Esophagus squamous epithelium (tissue), 5 donors: ENCODE measurements around the gene NVL. TPM values are rescaled to one million over a fixed set of nuclear protein-coding genes. Genes with fewer than 3 reads are reported as not detected.
A peak's percentile ranks its signal among the peaks of the same experiment; 100 is the strongest.
"Not testable (repeated sequence)": the region's sequence is repeated elsewhere in the genome, so short reads cannot be mapped to it uniquely, and the experiment has no call there.

Experiments used
- DNase-seq: peaks from one replicate; lab custom pipeline; 2025; lab: John Stamatoyannopoulos, UW
- H3K27ac ChIP-seq, 4 donors: fragments of 200-600 bp; sonication (generic); one replicate each; pipeline ENCODE4 v1.5.1; 2016 to 2019; ENCODE audit warnings: mild to moderate bottlenecking in 1 of 4
- H3K27me3 ChIP-seq, 4 donors: fragments of 200-600 bp; sonication (generic); 1 replicate in 3 of 4; 2 replicates in 1 of 4; pipeline versions ENCODE4 v1.5.1 to v1.6.0; 2017 to 2021; ENCODE audit warnings: antibody characterized with exemption in 1 of 4
- H3K36me3 ChIP-seq, 3 donors: fragments of 200-600 bp; sonication (generic); one replicate each; pipeline ENCODE4 v1.5.1; 2016 to 2019
- H3K4me1 ChIP-seq, 3 donors: fragments of 200-600 bp; sonication (generic); one replicate each; pipeline ENCODE4 v1.5.1; 2017 to 2019
- H3K4me3 ChIP-seq, 4 donors: fragments of 200-600 bp; sonication (generic); 1 replicate in 3 of 4; 2 replicates in 1 of 4; pipeline ENCODE4 v1.5.1; 2016 to 2019; ENCODE audit warnings: mild to moderate bottlenecking in 2 of 4, moderate library complexity in 1 of 4
- H3K9me3 ChIP-seq, 3 donors: fragments of 200-600 bp; sonication (generic); one replicate each; pipeline ENCODE4 v1.5.1; 2016 to 2019
- CTCF ChIP-seq, 6 experiments: fragments of 450-650 bp in 4 of 6; fragments of 200-600 bp in 2 of 6; sonication (generic) in 2 of 6; IDR thresholded peaks; one replicate each; pipeline ENCODE4 v1.5.1; 2016 to 2019; ENCODE audit warnings: antibody characterized with exemption in 6 of 6, mild to moderate bottlenecking in 4 of 6, moderate library complexity in 4 of 6
- POLR2A ChIP-seq, 4 donors: fragments of 450-650 bp; IDR thresholded peaks; one replicate each; pipeline ENCODE4 v1.6.1; 2017; ENCODE audit warnings: antibody characterized with exemption in 4 of 4, mild to moderate bottlenecking in 4 of 4, moderate library complexity in 3 of 4
- WGBS, 2 donors: methylation state at CpG; one replicate each; pipeline ENCODE4 v1.1.5; 2018; 5-methylcytosine and 5-hydroxymethylcytosine counted together
- intact Hi-C: fragments of 100-400 bp; cut with DNase I; formaldehyde crosslinking; loops from one replicate; pipeline ENCODE4 v1.15.0; 2022
- total RNA-seq, 4 donors: library from RNA; depleted of rRNA; stranded (reverse); fragments of >200 nt; gene quantifications; one replicate each; pipeline ENCODE4 v1.1.0, GENCODE V29; 2016
- donor health status: DM: yes; HTN: yes; CAD: no.

The NVL gene
- total RNA-seq, 4 donors from 2014 or later = 10.5 to 27.7 (median 22.0) TPM

- Histone ChIP-seq H3K27me3 (no peaks in the 10 kb centered on the region), H3K27ac (peak overlapping the region; percentile 32 to 57 (median 54)), H3K4me1 (peaks cover 5 to 38% (median 8%) of the 10 kb centered on the region in 3 donors), H3K36me3 (no peaks in the 10 kb centered on the region), H3K4me3 (no peak overlapping the region), H3K9me3 (no peaks in the 10 kb centered on the region)
- no peak for DNase-seq
- 25 to 62% methylated on average over 3 of the region's 4 CpGs for WGBS, 2 donors
- intact Hi-C loops = no loop called here
- TF ChIP-seq POLR2A (IDR thresholded peaks at IDR 0.05) = no peak
- TF ChIP-seq CTCF (IDR thresholded peaks at IDR 0.05) = no peak
Measured at GRCh38 chr1:224213438-224214119, 116.4 kb downstream of the NVL start.

DNA sequence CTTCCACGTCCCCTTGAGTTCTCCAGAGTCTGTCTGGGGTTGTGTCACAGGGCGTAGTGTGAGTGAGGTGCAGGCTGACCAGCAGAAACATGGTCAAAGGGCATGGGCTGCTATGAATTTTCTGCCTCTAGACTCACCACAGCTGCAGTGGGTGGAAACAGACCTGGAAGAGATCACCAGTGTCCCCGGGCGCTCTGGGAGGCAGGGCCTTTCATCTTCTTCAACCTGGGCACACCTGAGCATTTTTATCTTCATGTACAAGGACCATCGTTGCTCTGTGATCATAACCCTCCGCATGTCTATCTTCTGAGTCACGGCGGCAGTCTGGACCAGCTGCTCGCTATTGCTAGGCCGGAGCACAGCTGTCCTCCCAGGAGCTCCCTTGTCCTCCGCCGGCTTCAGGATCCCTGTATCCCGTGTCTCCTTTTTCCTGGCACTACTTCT lies 117.3 kb downstream of the NVL start:
- no peaks in the 10 kb centered on the region for H3K36me3 ChIP-seq
- WGBS, 2 donors = 82% methylated on average over 10 to 12 of the region's 13 CpGs
- TF ChIP-seq POLR2A (IDR thresholded peaks at IDR 0.05) (no peak), CTCF (IDR thresholded peaks at IDR 0.05) (no peak)
- DNase-seq = no peak
- intact Hi-C loops = no loop called here
- no peak overlapping the region for H3K4me3 ChIP-seq
- H3K27me3 ChIP-seq = no peaks in the 10 kb centered on the region
- H3K4me1 ChIP-seq = peaks cover 5 to 38% (median 8%) of the 10 kb centered on the region in 3 donors
- no peaks in the 10 kb centered on the region for H3K9me3 ChIP-seq
- H3K27ac ChIP-seq = peak overlapping the region in 2 of 4 donors; percentile 54 to 57

DNA sequence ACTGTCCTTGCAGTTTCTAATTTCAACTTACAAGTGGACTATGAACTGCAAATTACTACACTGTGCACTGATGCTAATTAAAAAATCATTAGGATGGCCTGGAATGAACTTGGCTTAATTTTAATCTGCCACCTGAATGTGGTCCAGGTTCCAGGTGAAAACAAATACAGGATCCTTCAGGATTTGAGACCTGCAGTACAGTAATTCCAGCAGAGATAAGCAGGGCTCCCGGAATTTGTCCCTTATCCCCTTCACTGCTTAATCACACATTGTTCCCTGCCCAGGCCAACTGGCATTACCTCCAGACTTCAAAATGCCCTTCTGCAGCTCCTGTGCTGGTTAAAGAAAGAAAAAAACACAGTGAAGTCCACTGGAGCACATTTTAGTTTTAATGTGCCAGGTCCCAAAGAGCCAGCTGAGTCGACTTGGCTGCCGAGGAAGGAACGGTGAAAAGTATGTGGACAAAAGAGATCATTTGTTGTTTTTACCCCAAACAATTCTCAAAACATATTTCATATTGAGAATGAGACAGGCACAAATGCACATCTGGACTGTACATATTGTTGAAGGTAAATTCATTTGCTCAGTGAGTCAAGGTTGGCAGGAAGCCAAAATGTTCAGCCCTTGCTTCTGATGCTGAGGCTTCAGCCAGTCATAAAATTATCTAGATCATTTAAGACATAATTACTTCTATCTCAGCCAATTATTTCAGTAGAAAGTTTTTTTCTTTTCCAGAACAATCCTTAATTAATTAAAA lies 118.6 kb downstream of the NVL start:
- WGBS, 2 donors = 36 to 51% methylated on average over 4 of the region's 4 CpGs
- Histone ChIP-seq H3K4me3 (no peak overlapping the region), H3K4me1 (peaks cover 5 to 38% (median 8%) of the 10 kb centered on the region in 3 donors), H3K9me3 (no peaks in the 10 kb centered on the region), H3K27ac (no peak overlapping the region), H3K27me3 (no peaks in the 10 kb centered on the region), H3K36me3 (no peaks in the 10 kb centered on the region)
- intact Hi-C loops = no loop called here
- TF ChIP-seq CTCF (IDR thresholded peaks at IDR 0.05) = no peak
- TF ChIP-seq POLR2A (IDR thresholded peaks at IDR 0.05) = no peak
- no peak for DNase-seq

DNA sequence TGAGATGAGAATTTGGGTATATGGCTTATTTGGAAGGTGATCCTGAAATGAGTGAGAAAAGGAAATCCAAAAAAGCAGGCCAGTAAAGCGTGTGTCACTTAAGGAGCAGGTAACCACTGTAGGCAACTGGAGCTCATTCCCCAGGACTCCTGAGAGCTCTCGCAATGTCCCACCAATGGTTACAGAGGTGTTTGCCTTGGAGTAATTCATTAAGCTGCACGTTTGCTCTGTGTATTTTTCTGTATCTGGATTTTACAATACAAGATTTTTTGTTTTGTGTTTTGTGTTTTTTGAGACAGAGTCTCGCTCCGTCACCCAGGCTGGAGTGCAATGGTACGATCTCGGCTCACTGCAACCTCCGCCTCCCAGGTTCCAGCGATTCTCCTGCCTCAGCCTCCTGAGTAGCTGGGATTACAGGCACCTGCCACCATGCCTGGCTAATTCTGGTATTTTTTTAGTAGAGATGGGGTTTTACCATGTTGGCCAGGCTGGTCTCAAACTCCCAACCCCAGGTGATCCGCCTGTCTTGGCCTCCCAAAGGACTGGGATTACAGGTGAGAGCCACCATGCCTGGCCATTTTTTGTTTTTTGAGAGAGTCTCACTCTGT lies 123.9 kb downstream of the NVL start:
- H3K27me3 ChIP-seq, H3K36me3 ChIP-seq, DNase-seq, H3K4me3 ChIP-seq, intact Hi-C loops, H3K9me3 ChIP-seq: not testable (repeated sequence)
- peak overlapping the region in 2 of 4 donors; percentile 14 to 55 for H3K27ac ChIP-seq
- H3K4me1 ChIP-seq = peaks cover 13 to 37% (median 21%) of the 10 kb centered on the region in 3 donors
- 80 to 84% methylated on average over 9 to 10 of the region's 10 CpGs for WGBS, 2 donors

DNA sequence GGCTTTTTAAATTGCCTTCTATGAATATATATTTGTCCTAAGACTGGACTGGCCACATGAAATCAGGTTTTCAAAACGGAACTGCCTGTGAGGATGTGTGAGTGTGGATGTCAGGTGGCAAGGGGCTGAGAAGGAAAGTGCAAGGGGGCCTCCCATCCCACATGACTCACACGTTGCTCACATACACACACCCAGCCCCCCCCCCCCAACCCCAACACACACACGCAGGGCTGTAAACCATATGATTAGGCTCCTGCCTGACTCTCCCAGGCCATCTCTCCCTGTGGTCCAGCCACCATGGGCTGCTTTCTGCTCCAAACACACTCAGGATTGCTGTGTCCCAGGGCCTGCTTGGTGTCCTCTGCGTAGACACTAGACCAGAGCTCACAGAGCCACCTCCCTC lies 124.5 kb downstream of the NVL start:
- intact Hi-C loops = no loop called here
- no peaks in the 10 kb centered on the region for H3K36me3 ChIP-seq
- TF ChIP-seq CTCF (IDR thresholded peaks at IDR 0.05) (no peak), POLR2A (IDR thresholded peaks at IDR 0.05) (no peak)
- no peak for DNase-seq
- H3K27ac ChIP-seq = peak overlapping the region; percentile 14 to 73 (median 37)
- H3K27me3 ChIP-seq = no peaks in the 10 kb centered on the region
- peak overlapping the region in 1 of 4 donors; percentile 26 for H3K4me3 ChIP-seq
- no peaks in the 10 kb centered on the region for H3K9me3 ChIP-seq
- 28 to 50% methylated on average over 2 to 4 of the region's 4 CpGs for WGBS, 2 donors
- H3K4me1 ChIP-seq = peaks cover 13 to 36% (median 21%) of the 10 kb centered on the region in 3 donors
